Lower leg skin (tissue), 4 donors: ENCODE data around the gene PANK4. TPM values are rescaled to one million over a fixed set of nuclear protein-coding genes. Genes with fewer than 3 reads are reported as not detected.

Experiments used
- DNase-seq, 2 donors: peaks; one replicate each; pipeline ENCODE4 v3.0.0-alpha.2; 2019; ENCODE audit warnings: low spot score in 2 of 2
- H3K4me3 ChIP-seq: fragments of 200-600 bp; sonication (generic); 2 replicates; pipeline ENCODE4 v1.5.1; 2017; ENCODE audit warnings: mild to moderate bottlenecking, low read depth; ENCODE audit not compliant: poor library complexity, severe bottlenecking
- POLR2A ChIP-seq, 2 donors: fragments of 450-650 bp; IDR thresholded peaks; one replicate each; pipeline ENCODE4 v1.6.1; 2016 to 2017; ENCODE audit warnings: antibody characterized with exemption in 2 of 2, mild to moderate bottlenecking in 1 of 2, moderate library complexity in 1 of 2
- WGBS, 2 donors: methylation state at CpG; one replicate each; pipeline ENCODE4 v1.1.5; 2018; 5-methylcytosine and 5-hydroxymethylcytosine counted together
- intact Hi-C: fragments of 100-400 bp; cut with DNase I; formaldehyde crosslinking; loops from one replicate; pipeline ENCODE4 v1.15.0; 2023; ENCODE audit warnings: low total_unique reads
- total RNA-seq, 4 donors: library from RNA; depleted of rRNA; stranded (reverse); fragments of >200 nt; gene quantifications; one replicate each; pipeline ENCODE4 v1.1.0, GENCODE V29; 2016
- TF ChIP-seq, protein P1 (sequence below), 3 donors: fragments of 450-650 bp; IDR thresholded peaks; one replicate each; pipeline ENCODE4 v1.5.1; 2016; ENCODE audit warnings: antibody characterized with exemption in 3 of 3, mild to moderate bottlenecking in 3 of 3, moderate library complexity in 2 of 3

The PANK4 gene
- total RNA-seq, 4 donors from 2014 or later = 26.8 to 34.7 (median 32.5) TPM

DNA sequence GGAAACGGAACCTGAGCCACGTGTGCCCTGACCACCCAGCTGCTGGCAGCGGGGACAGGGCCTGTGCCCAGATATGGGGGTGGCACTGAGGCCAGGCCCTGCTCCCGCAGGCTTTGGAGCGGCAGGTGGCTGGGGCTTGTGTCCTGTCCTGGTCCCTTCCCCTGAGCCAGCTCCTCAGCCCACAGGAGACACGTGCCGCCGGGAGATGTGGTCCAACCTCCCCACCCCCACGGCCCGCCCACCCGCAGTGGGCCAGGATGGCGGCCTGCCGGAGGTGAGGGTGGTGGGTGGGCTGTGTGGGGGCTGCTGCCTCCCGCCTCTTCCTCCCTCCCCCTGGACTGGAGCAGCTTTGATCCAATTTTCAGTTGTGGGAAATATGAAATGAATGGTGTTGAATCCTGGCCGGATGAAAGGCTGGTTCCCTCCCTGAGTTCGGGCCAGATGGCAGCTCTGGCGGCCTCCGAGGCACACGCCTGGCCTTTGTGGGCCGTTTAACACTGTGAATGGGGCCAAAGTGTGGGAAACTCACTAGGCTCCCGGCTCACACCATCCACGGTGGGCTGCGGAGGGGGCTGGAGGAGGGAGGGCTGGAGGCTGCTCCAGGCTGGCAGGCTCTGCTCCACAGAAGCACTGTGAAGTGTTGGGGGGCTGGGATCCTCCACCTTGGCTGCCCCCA lies 6.2 kb upstream of the PANK4 start:
- no peak overlapping the region for H3K4me3 ChIP-seq
- intact Hi-C loops = no loop called here
- no peak for TF ChIP-seq POLR2A (IDR thresholded peaks at IDR 0.05)
- TF ChIP-seq, protein P1, sequence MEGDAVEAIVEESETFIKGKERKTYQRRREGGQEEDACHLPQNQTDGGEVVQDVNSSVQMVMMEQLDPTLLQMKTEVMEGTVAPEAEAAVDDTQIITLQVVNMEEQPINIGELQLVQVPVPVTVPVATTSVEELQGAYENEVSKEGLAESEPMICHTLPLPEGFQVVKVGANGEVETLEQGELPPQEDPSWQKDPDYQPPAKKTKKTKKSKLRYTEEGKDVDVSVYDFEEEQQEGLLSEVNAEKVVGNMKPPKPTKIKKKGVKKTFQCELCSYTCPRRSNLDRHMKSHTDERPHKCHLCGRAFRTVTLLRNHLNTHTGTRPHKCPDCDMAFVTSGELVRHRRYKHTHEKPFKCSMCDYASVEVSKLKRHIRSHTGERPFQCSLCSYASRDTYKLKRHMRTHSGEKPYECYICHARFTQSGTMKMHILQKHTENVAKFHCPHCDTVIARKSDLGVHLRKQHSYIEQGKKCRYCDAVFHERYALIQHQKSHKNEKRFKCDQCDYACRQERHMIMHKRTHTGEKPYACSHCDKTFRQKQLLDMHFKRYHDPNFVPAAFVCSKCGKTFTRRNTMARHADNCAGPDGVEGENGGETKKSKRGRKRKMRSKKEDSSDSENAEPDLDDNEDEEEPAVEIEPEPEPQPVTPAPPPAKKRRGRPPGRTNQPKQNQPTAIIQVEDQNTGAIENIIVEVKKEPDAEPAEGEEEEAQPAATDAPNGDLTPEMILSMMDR (IDR thresholded peaks at IDR 0.05) = no peak
- 35 to 43% methylated on average over 14 to 21 of the region's 23 CpGs for WGBS, 2 donors
- no peak for DNase-seq

DNA sequence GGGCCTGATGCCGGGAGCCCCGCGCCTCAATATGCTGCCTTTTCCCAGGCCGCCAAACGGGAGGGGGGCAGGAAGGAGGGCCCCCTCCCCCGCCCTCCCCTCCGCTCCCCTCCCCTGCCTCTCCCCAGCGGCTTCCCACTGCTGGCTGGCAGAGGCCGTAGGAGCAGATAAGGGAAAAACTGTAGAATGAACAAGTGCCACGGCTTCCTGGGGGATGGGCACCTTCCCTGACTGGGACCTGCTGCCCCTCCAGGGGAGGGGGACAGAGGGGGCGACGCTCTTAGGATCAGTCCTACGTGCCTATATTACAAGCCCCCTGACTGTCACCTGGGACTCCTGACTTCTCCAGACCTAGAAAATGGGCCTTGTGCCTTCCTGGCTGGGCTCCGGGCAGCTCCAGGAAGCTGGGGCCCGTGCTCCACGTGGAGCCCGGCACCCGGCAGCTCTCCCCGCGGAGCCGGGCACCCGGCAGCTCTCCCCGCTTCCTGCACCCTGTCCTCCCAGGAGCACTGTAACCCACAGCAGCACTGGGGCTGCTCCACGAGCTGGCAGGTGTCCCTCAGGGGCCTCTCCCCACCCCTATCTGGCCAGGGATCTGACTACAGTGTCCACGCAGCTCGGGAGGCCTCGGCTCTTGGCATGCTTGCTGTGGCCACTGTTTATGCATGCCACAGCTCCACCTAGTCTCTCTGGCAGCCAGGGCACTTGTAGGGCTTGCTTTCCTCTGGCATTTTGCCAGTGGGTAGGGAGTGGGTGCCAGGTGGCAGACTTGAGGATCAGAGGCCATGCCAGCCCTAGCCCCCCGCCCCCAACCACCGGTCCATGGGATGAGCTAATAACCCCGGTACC lies 4.3 kb upstream of the PANK4 start:
- DNase-seq = no peak
- no peak for TF ChIP-seq POLR2A (IDR thresholded peaks at IDR 0.05)
- TF ChIP-seq, protein P1 (IDR thresholded peaks at IDR 0.05) = no peak
- intact Hi-C loops = no loop called here
- 12 to 16% methylated on average over 9 to 29 of the region's 30 CpGs for WGBS, 2 donors
- H3K4me3 ChIP-seq = no peak overlapping the region

DNA sequence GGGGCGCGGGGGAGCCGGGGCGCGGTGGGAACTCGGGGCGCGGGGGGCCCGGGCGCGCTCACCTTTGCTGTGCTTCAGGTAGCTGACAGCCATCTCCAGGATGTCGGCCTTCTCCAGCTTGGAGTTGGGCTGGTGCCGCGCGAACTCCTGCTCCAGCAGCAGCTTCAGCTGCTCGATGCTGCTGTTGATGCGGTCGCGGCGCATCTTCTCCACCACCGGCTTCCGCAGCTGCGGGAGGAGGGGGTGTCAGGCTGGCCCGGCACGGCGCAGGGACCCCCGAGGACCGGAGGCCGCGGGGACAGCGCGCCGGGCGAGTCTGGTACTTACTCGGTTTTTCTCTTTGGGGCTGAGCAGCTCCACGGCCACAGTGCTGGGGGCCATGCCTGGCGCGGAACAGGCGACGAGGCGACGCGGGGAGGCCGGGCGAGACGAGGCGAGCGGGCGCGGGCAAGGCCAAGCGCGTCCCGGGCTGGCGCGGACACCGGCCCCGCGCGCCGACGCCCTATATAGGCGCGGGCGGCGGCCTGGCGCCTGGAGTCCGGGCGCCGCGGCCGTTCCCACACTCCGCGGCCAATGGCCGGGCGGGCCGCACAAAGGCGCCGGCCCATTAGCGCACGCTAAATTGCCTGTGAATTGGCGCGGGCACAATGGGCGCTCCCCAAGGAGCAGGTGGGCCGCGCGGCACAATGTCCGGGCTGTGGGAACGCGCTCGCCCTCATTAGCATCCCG lies 3.6 kb upstream of the PANK4 start, which contains the start of gene HES5:
TSS of gene HES5 (minus strand) at position 480 of the 729 bp plus-strand sequence. CDS start at position 381, 99 bp downstream.
- intact Hi-C loops = no loop called here
- 1% methylated on average over 30 of the region's 91 CpGs for WGBS, 2 donors

DNA sequence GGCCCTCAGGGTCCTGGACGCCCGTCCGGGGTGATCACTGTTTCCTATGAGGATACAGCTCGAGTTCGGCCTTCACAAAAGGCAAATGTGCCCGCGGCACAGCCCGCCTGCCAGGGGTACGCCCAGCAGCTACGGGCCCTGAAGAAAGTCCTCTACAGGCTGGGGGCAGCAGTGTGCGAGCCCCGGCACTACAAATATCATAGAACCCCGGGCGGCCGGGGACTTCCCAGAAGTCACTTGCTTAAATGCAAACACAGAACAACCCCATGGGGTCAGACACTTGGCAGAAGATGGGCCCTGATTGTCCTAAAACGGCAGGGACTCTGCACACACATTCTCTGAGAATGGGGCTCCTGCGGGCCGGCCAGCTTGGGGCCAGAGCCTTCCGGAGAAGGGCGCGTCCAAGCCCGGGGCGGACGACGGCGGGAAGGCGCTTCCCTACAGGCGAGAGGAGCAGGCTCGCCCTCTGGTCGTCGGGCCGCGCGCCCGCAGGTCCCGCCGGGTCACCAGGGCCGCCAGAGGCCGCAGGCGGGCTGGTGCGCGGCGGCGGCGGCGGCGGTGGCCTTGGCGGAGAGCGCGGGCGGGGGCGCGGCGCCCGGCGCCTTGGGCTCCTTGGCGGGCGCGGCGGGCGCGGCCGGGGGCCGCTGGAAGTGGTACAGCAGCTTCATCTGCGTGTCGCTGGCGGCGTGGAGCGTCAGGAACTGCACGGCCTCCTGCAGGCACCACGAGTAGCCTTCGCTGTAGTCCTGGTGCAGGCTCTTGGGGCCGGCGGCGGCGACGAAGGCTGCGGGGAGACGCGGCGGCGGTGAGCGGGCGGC lies 2.8 kb upstream of the PANK4 start:
- no peak overlapping the region for H3K4me3 ChIP-seq
- intact Hi-C loops = no loop called here
- WGBS, 2 donors = 1 to 2% methylated on average over 25 to 27 of the region's 84 CpGs
- TF ChIP-seq POLR2A (IDR thresholded peaks at IDR 0.05) = no peak
- TF ChIP-seq, protein P1 (IDR thresholded peaks at IDR 0.05) = no peak
- DNase-seq = no peak

More for the DNA sequence above, 3.6 kb upstream of the PANK4 start, which contains the start of gene HES5:
- H3K4me3 ChIP-seq = no peak within 1 kb of the TSS
- DNase-seq = no peak
- TF ChIP-seq, protein P1 (IDR thresholded peaks at IDR 0.05) = no peak
- TF ChIP-seq POLR2A (IDR thresholded peaks at IDR 0.05) = no peak

DNA sequence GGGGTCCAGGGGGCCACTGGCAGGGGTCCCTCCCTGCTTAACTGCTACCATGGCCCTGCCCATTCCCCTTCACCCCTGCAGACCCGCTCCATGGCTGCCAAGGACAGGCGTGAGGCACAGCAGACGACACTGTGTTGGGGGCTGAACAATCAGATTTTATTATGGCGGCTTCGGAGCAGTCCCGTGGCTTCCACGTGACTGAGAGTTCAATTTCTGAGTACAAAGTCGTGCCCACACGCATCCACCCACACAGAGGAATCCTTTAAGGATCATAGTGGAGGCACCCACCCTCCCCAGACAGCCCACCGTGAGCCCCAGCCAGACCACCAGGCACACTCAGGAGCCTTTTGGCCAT lies 2.2 kb upstream of the PANK4 start:
- WGBS, 2 donors = 27 to 41% methylated on average over 10 of the region's 10 CpGs
- no peak for TF ChIP-seq POLR2A (IDR thresholded peaks at IDR 0.05)
- TF ChIP-seq, protein P1 (IDR thresholded peaks at IDR 0.05) = no peak
- no peak for DNase-seq
- intact Hi-C loops = no loop called here
- no peak overlapping the region for H3K4me3 ChIP-seq
